Stimulated activated CD8-positive, alpha-beta memory T cell treated with anti-CD3 and anti-CD28 coated beads, Interleukin-15, amount 100 ng/mL, for 4 hours (primary cell): ENCODE measurements around the gene NRG3.

Source experiments
- DNase-seq, 2 donors: peaks; one replicate each; pipeline ENCODE4 v3.0.0-alpha.2; 2020; ENCODE audit warnings: low read depth in 2 of 2

Gene NRG3

GRCh38 chr10:82472406-82473335 lies 597.7 kb downstream of the NRG3 start:
- DNase-seq = no peak

- no peak for DNase-seq
These were observed 602.8 kb downstream of the NRG3 start for GRCh38 chr10:82477776-82478175.

GRCh38 chr10:82492647-82493046 lies 617.7 kb downstream of the NRG3 start:
- no peak for DNase-seq

DNA sequence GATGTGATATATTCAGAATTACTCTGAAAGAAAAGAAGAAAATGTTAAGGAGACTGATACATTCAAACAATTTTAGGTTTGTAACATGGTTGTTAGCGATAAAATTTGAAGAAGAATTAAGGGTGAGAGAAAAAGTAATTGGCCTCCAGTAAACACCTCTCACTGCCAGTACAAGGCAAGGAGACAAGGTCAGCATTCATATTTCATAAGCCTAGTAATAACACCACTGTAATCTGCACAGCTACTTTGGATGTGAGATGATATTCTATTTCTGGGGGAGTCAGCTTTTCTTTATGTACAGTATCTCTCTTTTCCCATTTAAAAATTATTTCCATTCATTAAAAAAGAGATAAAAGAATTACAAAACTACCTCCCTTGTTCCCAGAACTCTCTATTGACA lies 621.1 kb downstream of the NRG3 start:
- no peak for DNase-seq

- no peak for DNase-seq
These were observed 622.4 kb downstream of the NRG3 start for GRCh38 chr10:82497439-82497838.

GRCh38 chr10:82498976-82499375 lies 624.0 kb downstream of the NRG3 start:
- no peak for DNase-seq

DNA sequence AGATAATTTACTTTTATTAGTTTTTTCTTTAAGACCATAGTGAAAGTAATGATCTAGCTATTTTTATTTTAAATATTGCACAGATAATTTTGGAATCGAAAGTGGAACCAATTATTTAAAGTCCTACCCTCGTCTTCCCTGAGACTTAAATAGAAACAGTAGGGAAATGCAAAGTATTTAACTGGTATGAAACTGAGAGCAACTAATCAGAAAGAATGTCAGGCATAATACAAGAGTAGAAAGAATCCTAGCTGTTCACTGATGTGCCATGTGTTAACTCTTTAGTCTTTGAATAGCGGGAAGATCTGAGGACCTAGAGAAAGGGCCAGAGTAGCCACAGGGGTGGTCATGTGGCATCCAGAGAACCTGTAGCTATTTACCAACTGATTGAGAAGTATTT lies 630.0 kb downstream of the NRG3 start:
- no peak for DNase-seq

DNA sequence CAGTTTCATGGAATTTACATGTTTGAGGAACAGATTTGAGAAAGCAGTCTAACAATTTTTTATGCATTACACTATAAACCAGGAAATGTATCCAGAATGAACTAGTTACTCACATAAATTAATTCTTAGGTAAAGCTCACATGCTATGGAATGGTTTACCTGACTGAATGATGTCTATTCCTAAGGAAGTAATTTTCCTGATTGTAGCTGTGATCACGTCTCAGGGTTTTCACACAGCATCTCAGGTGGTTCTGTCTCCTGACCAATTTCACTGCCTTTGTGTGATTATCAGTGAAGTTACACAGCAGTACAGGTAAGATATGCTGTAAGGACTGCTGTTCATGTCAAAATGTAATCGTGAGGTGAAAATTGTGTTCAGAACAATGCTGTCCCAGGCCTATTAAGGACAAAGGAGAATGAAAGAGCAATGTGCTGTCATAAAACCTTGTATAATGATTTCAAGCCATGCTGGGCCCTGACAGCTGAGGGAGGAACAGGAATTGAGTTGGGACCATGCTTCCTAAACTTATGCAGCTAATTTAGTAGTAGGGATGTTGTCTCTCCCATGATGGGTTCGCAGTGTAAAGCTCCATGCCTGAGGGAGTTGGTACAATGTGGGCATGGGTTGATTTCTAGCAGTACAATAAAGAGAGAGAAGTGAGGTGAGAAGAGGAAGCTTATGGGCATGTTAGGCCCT lies 631.8 kb downstream of the NRG3 start:
- DNase-seq = no peak

- DNase-seq = no peak
These were observed 640.3 kb downstream of the NRG3 start for GRCh38 chr10:82515256-82515655.

DNA sequence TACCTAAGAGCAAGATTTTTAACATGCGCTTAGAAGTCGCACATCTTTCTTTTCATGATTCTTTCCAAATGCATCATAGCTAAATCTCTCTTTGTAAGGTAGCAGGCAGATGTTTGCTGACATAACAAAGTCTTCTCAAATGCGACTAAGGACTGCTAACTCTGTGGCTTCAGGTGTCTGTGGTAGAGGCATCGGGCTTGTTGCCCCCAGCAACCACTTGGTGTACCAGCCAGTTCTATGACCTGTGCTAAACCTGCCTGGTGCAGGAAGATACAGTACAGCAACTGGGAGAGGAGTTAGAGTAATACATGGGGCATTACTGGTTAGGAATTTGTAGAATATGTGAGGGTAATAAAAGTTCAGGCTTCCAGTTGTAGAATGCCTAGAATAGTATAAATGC lies 654.1 kb downstream of the NRG3 start:
- DNase-seq = no peak

DNA sequence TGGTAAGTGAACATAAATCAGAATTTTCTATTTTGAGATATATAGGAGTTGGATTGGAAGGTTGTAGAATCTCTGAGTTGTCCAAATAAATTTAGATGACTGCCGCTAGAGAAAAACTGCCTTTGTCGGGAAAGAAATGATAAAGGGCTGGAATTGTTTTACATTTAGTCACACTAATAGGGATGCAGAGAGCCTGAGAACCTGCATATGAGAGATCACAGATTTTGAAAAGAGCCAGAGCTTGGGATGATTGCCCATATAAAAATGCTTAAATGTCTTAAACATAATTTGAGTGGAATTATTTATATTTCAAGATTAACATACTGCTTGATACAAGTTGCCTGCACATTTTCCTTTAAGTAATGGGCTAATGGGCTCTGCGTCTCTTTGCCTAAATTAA lies 660.5 kb downstream of the NRG3 start:
- no peak for DNase-seq

DNA sequence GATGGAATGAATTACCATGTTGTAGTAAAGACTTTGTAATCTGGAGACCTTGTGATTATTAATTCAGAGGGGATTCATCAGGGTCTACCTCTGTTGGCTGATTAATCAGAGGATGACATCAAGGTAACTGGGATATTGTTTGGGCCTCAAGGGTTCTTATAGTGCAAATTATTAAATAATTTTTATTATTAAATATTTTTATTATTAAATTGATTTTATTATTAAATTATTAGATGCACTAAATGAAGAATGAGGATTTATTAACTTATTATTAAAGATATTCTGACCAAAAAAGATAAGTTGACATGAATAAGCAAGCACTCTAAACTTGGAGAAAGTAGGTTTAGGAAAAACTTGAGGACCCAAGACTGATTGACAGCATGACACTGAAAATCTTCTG lies 661.7 kb downstream of the NRG3 start:
- DNase-seq = no peak

- DNase-seq = no peak
These were observed 663.3 kb downstream of the NRG3 start for GRCh38 chr10:82538272-82538671.

DNA sequence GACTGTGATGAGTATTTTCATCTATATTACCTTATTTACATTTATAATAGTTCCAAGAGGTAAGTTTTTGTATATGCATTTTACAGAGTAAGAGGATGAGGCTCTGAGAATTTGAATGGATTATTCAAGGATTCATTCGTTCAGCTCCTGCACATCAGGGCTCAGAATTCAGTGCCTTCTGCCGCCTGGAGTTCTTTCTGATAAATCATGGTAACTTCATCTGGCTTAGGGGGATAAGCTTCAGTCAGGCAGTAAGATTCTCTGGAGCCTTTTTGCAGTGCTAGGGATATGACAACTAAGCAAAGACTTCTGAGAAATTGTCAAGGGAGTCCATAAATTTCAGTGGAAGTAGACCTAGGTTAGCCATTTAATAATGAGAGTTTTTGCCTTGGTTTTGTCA lies 668.6 kb downstream of the NRG3 start:
- DNase-seq = no peak

- no peak for DNase-seq
These were observed 669.4 kb downstream of the NRG3 start for GRCh38 chr10:82544377-82544776.

DNA sequence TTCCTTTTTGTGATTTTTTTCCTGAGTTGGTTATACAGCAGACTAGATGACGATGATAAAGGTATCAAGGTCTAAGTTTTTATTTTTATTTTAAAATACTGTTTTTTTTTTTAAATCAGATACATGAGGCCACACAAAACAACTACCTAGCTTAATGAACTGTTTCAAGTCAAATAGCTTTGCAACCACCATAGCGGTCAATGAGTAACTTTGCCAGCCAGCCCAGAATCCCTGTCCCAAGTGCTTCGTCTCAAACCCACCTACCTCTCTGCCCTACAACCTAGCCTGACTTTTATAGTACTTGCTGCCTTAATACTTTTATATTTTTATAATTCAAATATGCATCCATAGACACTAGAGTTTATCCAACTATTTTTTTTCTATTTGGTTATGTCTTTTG lies 676.5 kb downstream of the NRG3 start:
- no peak for DNase-seq

GRCh38 chr10:82552267-82552666 lies 677.3 kb downstream of the NRG3 start:
- DNase-seq = no peak

DNA sequence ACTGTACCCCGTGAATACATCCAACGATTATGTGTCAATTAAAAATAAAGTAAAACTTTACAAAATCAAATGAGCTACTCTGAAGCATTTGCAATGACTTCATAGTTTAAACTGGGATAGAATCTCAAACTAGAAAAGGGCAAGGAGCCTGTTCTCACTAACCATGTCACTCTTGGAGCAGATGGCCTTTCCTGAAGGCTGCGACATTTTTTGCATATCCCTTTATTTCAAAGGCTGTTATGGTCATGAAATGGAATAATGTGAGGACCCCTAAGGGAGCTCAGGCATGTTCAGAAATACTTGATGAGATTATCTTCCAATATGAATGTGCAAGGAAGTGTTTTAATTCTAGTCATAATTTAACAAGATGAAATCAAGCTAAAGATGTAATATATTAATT lies 679.4 kb downstream of the NRG3 start:
- DNase-seq = no peak

DNA sequence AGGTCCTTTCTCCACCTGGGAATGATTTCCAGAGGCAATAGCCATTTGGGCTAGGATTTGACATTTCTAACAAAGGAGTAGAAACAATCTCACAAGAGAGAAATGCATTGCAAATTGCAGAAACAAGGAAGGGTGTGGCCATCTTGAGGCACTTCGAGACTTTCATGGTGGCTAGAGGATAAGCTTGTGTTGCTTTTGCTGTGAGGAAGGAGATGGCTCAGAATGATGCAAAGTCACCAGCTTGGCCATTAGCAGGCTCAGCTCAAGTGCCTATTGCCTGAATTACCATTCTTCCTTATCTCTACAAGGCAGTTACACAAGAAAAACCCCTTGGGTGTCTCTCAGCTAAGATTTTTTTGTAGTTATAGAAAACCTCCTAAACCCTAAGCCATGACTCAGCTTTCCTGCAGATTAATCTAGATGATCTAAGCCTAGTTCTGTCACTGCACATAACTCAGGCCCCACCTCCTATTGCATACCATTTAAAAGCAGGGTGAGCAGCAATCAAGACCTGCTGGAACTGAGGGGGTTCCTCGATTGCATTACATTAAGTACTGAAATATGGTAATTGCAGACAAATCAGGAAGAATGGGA lies 683.1 kb downstream of the NRG3 start:
- DNase-seq = no peak

GRCh38 chr10:82564353-82565196 lies 689.6 kb downstream of the NRG3 start:
- DNase-seq = no peak

- no peak for DNase-seq
These were observed 690.2 kb downstream of the NRG3 start for GRCh38 chr10:82565197-82565575.

DNA sequence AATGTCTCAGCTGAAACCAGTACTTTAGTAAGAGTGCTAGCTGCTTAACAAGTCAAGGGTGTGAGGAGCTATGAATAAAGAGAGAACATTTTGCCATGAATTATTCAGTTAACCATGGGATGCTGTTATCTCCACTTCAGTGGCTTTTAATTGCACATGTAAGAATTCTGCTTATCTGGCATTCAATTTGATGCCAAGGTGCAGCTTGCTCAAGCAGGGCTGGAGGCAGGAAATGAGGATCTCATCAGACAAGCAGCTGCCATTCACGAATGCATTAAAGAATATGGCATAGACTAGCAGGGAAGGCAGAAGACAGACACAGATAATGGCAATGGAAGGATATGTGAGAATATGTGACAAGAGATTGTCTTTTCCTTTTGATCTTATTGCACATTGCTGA lies 697.8 kb downstream of the NRG3 start:
- no peak for DNase-seq
